VCaP (cell line): Measurements from ENCODE around the gene KRT15.
A peak's percentile ranks its signal among the peaks of the same experiment; 100 is the strongest.

ENCODE experiments used
- H3K27ac ChIP-seq: fragments of 450-650 bp; 2 replicates; pipeline ENCODE4 v1.5.1; 2017
- CTCF ChIP-seq: fragments of 450-650 bp; conservative IDR thresholded peaks from 2 replicates; pipeline ENCODE4 v1.5.1; 2017; ENCODE audit warnings: mild to moderate bottlenecking, moderate library complexity

The KRT15 gene

DNA sequence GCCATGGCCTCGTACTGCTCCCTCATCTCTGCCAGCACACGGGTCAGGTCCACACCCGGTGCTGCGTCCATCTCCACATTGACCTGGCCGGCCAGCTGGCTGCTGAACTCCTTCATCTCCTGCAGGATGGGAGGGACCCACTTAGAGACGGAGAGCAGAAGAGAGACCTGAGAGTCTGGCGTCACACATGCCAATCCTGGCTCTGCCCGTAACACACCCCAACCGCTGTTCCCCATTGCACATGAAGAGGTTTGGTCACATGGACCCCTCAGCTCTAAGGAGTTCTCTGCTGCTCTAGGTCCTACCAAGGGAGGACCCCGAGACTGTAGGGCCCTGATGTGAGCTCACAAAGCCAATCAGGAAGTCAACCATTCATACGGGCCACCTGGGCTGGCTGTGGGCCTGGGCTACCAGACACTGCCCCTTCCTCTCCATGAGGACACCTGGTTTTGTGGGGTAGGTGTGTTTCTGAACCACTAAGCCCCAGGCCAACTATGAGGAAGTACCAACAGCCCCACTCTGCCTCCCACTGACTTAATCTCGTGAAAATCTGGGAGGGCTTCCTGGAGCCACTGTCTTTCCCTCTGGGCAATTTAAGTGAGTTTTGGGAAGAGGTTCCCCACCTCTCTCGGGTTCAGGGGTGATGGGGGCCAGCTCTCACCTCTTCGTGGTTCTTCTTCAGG lies 2.4 kb downstream of the KRT15 start:
- TF ChIP-seq CTCF: no peak
- no peak overlapping the region for H3K27ac ChIP-seq

DNA sequence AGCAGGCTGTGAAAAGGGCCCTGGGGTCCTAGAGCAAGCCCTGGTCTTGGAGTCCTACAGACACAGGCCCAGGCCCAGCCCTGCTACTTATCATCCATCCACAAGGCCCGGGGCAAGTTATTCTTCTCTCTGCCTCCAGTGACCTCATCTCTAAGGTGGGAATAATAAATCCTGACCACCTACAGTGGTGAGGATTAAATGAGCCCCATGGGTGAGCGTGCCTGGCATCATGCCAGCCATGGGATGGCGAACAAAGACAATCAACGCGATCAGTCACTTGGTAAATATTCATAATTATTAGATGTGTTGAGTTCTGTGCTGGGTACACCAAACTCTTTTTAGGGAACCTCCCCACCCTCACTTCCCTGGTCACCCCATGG lies 5.5 kb downstream of the KRT15 start:
- H3K27ac ChIP-seq: no peak overlapping the region
- no peak for TF ChIP-seq CTCF

- TF ChIP-seq CTCF: no peak
- no peak overlapping the region for H3K27ac ChIP-seq
Observed at GRCh38 chr17:41512546-41513167, 6.0 kb downstream of the KRT15 start.

- TF ChIP-seq CTCF: no peak
- peak overlapping the region; percentile 50 for H3K27ac ChIP-seq
Observed at GRCh38 chr17:41511716-41512115, 7.0 kb downstream of the KRT15 start.

- no peak for TF ChIP-seq CTCF
- peak overlapping the region; percentile 50 for H3K27ac ChIP-seq
Observed at GRCh38 chr17:41511116-41511515, 7.6 kb downstream of the KRT15 start.

DNA sequence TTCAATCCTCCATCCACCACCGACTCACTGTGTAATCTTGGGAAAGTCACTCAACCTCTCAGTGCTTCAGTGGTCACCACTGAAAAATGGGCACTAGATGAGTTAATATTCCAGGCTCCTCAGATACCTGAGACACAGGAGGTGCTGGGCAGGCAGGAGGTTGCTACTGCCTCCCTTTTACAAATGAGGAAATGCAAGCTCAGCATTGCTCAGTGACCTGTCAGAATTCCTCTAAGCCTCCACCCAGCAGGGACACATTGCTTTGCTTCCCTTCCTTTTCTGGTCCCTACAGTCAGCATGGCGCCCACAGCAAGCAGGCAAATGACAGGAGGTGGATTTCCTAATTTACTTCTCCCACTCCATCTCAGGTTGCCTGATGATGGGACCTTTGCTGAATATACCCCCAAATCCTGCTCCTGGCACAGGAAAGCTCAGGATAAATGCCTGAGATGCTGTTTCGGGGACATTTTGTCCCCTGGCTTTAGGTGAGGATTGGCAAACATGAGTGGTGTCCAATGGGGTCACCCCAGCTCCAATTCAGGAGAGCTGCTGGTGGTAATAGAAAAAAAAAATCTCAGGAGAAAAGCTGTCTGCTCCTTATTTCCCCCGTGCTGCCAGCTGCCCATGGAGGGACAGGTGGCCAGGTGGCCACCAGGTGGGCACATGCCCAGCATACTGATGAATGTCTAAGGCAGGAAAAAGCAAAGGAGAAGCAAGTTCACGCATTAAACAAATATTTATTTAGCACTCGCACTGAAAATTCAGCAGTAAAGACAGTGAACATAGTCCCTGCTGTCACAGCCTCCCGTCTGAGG lies 8.2 kb downstream of the KRT15 start:
- H3K27ac ChIP-seq: peak overlapping the region; percentile 50
- peak; percentile 39 for TF ChIP-seq CTCF

GRCh38 chr17:41507315-41507880 lies 11.3 kb downstream of the KRT15 start:
- no peak for TF ChIP-seq CTCF
- H3K27ac ChIP-seq: no peak overlapping the region
